Prostate gland (tissue), 2 donors: ENCODE results near the gene ATE1.

Source experiments
- CTCF ChIP-seq, 4 experiments: fragments of 200-600 bp in 2 of 4; fragments of 450-650 bp in 2 of 4; sonication (generic) in 2 of 4; IDR thresholded peaks; 1 replicate in 3 of 4; 2 replicates in 1 of 4; pipeline ENCODE4 v1.5.1; 2016 to 2019; ENCODE audit warnings: antibody characterized with exemption in 4 of 4, mild to moderate bottlenecking in 2 of 4, moderate library complexity in 2 of 4
- POLR2A ChIP-seq: fragments of 450-650 bp; IDR thresholded peaks from one replicate; pipeline ENCODE4 v1.6.1; 2016; ENCODE audit warnings: antibody characterized with exemption, mild to moderate bottlenecking
- POLR2AphosphoS5 ChIP-seq: sonication (generic); formaldehyde crosslinking; IDR thresholded peaks from one replicate; pipeline ENCODE4 v1.6.1; 2017; ENCODE audit warnings: antibody characterized with exemption

GRCh38 chr10:121956111-121957061 is 28.6 kb upstream of the ATE1 start:
- TF ChIP-seq CTCF (IDR thresholded peaks at IDR 0.05) (no peak), POLR2AphosphoS5 (no peak), POLR2A (no peak)
